AML-193 (cell line): ENCODE measurements around the gene PSMD5.

Source experiments
- DNase-seq, 2 experiments: peaks; one replicate each; lab custom pipeline; 2025; lab: John Stamatoyannopoulos, UW

Gene PSMD5

DNA sequence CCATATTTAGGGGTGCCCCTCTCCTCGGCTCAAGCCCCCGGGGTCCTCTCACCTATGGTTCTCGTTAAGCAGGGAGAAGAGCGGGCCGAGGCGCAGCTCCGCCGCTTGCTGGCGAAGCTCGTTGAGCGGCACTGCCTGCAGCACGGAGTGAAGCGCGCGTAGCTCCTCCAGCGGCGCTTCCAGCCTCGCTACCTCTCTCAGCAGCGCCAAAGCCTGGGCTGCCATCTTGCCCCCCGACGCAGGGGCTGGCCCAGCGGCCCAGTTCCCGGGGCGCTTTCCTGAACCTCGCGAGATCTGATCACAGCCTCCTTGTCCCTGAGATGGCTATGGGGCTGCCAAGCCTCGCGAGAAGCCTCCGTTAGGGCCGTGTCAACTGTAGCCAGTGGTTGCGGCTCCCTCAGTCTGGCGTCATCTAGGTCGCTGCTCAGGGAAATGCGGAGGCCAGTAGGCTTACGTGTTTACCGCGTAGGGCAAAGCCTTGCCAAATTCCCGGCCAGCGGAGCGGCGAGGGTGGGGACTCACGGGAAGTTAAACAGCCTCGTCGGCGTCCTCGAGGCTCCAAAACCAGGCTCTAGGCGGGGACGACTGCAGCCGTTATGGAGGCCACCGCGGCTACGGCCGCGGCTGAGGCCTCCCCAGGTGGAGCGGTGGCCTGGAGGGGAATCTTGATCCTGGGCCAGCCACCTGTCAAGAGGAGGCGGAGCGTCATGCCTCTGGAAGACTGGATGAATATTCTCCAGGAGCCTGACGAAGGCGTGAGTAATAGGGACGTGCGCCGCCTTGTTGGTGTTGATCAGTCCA is at the start of gene PSMD5:
Gene PSMD5 (minus strand): TSS at position 238 of the 801 bp plus-strand sequence. CDS start 13 bp downstream, at position 225.
- DNase-seq: peak; percentile 97 to 98

DNA sequence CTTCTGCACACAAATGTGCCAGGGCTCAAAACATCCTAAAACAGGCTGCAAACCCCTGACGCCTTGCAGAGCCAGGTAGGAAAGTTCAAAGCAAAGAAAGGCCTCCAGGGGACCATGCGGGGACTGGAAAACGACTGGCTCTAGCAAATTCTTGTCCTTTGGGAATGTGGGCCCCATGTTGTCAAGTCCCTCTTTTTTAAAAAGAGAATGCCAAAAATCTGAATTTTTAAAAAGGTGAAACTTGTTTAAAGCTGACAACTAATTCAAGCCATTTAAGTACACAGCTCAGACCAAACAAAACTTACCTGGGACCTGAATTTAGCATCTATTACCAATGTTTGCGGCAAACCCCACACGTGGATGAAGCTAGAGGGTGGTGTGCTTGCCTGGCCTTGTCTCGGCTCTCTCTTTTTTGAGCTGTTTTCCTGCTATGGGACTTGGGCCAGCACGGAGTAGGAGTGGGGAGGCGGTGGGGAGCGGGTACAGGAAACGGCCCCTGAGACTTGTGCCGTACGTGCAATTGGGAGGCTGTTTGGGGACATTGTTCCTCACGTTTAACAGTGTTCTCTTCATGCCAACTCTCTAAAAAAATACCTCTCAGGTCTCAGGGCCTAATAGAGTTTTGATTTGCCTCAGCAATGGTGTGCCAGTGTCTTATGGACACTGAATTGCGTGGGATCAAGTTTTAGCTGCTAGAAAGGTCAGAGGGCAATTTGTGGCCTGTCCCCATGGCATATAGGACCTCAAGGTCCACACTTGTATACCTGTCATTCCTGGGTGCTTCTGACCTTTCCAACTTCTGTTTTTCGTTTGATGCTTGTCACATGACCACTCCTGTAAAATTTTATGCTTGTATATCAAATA is 49.4 kb upstream of the PSMD5 start:
- DNase-seq: no peak

DNA sequence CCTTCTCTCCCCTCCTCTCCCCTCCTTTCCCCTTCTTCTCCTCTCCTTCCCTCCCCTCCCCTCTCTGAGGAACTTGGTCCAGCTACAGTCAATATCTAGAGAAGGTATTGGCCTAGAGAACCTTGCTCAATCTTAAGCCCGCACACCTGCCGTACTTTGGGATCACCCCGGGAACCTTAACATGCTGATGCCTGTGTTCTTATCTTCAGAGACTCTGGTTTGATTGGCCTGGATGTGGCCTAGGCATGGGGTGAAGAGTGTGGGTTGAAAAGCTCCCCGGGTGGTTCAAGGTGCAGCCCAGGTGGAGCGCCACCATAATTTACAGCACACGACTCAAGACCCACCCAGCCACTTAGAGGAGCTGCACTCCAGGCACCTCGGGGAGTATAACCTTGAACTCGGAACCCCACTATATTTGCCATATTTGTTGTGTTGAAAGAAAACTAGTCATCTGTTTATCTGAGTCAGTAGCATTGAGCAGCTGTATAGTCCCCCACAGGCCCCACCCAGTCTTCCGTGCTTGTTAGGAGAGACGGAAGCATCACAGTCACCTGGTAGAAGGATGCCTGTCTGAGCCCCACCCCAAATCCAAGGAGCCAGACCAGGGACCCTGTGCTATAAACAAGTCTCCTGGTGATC is 48.6 kb upstream of the PSMD5 start:
- DNase-seq: no peak

DNA sequence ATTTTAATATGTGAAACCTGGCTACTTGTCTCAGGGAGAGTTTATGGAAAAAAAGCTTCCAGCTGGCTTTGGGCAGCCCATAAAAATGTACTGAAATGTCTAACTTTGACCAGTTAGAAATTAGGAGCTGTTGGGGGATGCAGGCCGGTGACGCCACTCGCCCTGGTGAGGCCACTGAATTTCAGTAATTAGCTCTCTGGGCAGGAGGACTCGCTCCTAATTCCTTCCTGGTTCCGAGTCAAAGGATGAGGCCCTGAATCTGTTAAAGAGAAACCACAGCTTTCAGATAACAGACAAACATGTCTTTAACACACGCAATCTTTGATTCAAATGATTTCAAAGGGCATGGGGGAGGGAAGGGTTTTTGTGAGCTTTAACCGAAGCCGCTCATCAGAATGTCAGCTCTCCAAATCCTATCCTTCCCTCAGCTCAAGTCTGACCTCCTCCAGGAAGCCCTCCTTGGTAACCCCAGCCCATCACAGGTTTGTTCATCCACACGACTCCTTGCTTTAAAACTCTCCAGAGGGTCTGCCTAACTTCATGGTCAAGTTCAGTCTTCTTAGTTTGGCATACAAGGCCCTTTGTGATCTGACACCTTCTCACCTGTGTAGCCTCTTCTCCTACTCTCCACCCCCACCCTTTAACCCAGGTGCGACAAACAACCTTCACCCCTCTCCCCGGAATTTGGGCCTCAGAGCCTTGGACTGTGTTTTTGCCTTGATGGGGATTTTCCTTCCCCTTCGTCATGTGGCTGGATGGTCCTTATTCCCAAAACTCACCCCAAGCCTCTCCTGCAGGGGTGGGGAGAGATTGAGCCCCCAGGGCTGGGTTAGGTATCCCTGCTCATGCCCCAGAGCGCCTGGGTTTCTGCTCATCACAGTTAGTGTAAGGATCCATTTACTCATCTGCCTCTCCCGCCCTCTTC is 47.9 kb upstream of the PSMD5 start:
- DNase-seq: no peak

DNA sequence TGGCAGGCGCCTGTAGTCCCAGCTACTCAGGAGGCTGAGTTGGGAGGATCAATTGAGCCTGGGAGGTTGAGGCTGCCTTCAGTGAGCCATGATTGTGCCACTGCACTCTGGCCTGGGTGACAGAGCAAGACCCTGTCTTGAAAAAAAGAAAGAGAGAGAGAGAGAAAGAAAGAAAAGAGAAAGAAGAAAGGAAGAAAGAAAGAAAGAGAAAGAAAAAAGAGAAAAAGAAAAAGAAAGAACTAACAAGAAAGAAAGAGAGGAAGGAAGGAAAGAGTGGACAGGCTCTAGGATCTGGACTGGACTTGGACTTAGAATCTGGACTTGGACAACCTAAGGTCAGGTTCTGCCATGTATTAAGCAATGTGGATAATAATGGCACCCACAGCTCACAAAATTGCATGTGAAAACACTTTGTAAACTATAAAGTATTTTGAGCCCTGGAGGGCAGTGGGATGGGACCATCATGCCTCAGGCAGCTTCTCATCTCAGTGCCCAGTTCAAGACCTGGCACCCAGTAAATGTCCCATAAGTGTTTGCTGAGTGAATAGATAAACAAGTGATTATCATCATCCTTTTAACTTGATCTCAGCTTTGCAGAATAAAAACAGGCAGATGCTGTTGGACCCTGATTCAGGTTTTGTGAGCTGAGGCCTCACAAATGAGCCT is 47.0 kb upstream of the PSMD5 start:
- no peak for DNase-seq

DNA sequence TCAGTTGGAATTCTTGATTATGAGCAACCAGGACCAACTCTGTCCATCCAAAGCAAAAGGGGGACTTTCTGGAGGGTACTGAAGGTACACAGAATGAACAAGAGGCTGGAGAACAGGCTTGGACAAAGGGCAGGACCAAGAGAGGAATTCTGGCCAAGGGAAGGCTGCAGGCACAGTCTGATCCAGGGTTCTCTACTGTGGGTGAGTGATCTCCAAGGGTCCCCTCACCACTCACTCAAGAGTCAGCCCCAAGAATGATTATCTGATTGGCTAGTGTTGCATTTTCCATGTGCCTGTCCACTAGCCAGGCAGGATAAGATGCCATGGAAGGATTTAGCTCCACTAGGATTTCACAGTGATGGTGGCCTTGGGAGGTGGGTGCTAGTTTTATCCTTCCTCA is 45.9 kb upstream of the PSMD5 start:
- no peak for DNase-seq

DNA sequence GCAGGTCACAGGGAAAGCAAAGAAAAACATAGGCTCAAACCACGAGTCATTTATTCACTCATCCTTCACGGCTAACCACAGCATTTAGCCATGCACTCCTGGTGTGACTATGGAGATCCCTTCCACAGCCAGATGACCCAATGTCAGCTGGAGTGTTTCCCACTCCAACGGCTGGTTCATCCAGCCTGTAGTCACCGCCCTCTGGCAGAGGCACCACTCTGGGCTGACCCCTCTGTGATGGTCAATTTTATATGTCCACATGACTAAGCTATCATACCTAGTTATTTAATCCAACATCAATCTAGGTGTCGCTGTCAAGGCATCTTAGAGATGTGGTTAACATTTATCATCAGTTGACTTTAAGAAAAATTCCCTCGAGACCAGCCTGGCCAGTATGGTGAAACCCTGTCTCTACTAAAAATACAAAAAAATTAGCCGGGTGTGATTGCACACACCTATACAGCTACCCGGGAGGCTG is 43.8 kb upstream of the PSMD5 start:
- DNase-seq: no peak

DNA sequence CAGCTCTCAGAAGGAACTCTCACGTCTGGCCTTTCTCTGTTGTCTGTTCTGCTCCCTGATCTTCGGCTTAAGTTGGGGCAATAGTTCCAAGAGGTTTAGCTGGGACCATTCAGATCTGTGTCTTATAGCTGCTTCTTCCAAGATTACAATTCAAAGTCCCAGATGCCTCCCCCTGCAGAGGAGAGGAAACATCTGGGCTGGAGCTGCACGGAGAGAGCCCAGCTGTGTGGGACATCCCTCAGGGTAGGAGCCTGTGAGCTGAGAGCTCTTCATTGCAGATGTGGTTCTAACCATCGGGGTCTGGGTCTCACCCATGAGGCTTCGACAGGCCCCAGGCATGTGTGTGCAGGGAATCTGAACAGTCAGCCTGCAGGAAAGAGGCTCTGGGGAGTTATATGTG is 43.2 kb upstream of the PSMD5 start:
- no peak for DNase-seq

DNA sequence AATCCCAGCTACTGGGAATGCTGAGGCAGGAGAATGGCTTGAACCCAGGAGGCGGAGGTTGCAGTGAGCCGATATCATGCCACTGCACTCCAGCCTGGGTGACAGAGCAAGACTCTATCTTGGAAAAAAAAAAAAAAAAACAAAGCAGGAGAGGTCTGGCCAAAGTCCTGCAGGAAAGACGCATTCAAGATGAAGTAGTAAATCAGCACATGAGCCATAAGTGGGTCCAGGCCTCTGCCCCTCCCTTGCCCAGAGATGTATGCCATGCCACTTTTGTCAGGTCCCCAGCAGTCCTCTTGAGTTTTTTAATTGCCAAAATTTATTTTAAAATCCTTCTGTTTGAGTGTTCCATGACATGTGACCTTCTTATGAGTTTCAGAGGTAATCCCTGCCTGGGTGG is 42.7 kb upstream of the PSMD5 start:
- no peak for DNase-seq

DNA sequence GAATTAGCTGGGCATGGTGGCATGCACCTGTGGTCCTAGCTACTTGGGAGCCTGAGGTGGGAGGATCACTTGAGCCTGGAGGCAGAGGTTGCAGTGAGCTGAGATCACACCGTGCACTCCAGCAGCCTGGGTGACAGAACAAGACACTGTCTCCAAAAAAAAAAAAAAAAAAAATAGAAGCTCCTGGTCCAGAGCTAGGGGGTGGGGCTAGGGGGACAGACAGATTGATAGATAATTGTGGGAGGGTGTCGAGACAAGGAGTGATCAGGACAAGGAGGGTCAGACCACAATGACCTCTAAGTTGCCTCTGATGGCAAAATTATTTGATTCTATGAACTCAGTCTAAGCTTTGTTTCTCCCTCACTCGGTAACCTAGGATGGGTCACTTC is 40.9 kb upstream of the PSMD5 start:
- DNase-seq: no peak

DNA sequence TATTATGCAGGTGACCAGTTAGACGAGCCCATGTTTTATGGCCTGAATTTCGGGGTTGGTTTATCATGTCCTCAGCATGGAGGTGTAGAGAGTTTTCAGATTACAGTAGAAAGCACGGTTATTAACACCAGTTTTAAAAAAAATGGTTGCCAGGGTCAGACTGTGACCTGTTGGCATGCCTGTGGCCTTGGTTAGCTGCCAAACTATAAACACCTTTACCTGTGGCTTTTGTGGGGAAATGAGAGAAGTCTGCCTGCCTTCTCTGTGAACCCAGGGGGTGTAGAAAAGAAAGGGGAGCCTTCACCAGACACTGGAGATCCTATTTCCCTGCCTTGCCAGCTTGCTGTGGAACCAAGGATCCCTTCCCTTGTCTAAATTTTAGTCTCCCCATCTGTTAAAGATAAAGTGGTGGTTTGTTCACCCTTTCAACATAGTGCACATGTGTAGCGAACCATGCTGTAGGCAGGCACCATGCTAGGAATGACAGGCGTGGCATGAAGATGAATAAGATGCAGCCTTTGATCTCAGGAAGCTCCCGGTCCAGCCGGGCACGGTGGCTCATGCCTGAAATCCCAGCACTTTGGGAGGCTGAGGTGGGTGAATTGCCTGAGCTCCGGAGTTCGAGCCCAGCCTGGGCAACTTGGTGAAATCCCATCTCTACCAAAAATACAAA is 40.3 kb upstream of the PSMD5 start:
- no peak for DNase-seq

DNA sequence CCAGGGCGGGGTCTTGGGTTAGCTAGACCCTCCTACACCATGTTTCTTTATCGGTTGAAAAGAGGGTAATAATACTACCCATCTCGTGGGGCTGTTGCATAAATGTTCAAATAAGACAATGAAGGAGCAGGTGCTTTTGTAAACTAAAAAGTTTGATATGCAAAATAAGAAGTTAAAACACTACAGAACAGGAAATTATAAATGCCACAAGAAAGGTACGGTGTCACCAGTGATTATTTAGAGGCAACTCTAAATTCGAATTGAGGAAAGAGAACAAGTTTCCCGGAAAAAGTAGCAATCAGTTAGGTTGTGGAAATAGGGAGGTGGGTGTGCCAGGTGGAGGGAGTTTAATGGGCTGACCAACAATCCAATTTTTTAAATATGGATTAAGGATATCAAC is 36.7 kb upstream of the PSMD5 start:
- DNase-seq: no peak

DNA sequence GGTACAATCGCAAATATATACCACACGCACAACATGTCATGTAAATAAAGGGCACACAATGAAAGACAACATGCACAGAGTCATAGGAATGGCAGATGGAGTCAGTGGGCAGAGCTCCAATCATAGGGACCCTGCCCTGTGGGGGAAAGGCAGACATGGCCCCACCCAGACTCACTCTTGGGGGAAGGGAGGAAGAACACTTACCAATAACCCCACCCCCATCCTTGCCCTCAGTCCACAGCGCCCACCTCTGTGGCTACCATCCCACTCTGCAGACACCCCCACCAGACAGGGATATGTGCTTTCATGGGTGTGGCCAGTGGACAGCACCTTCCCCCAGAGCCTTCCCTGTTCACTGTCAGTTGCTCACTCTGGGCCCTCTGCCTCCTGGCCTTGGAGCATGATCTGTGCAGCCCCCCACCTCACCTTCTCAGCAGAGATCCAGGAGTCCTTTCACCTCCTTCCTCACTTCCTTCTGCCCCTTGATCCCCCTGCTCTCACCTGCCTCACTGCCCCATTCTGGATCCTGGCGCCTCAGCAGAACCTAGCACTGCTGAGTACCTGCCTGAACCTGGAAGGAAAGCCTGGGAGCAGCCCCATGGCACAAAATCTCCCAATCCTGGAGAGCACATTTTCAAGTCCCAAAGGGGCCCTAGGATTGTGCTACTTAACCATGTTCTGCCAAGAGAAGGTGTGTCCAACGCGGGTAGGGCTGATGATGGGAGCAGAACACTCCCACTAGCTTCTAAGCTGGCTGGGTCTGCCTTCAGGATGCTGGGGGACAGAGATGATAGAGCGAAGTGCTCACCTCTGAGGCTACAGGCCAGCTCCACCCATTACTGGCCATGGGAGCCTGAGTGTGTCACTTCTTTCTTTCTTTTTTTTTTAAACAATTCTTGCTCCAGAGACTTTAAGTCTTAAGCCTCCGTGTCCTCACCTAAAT is 35.7 kb upstream of the PSMD5 start:
- DNase-seq: no peak

DNA sequence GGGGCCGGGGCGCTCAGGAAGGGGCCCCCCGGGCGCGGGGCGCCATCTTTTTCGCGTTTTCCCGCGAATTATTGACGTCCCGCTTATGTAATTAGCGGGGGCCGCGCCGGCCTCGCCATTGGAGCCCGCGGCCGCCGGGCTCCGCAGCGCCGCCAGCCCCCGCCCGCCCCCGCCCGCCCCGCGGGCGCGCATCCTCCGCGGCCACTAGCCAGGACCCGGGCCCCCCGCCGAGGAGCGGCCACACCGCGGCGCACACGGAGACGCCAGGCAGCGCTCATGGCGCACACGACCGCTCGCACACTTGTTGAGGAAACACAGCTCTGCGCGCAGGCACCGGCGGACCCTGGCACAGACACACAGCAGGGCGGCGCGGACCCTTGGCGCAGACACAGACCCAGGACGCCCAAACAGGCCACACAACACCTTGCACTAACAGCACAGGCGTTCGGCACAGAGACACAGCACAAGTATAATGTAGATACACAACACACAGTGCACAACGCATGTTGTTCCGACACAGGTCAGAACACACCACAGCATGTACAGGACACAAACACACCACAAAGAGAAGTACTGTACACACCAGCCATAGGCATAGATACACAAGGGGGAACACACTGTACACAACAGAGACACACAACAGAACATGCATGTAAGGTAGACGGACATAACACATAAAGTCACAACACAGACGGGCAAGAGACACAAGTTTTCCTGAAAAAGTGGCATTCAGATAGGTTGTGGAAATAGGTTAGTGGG is 34.7 kb upstream of the PSMD5 start:
- peak; percentile 50 to 54 for DNase-seq

DNA sequence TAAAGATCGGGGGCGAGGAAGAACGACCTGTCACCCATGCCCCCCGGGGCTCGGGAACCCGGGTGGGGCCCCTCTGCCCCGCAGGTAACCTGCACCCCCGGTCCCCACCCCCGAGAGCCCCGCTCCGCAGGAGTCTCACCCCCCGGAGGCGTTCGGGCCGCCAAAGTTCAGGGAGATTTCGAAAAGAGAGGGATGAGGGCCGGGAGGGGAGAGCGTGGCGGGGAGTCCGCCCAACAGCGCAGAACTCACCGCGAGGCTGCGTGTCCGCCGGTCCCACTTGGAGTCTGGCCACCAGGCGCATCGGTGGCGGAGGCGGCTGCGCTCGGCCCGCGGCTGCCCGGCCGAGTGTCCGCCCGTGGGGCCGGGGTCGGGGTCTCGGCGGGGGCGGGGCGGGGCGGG is 34.1 kb upstream of the PSMD5 start, which contains the start of gene PHF19:
Gene PHF19 (minus strand): TSS at position 347 of the 399 bp plus-strand sequence. CDS start 2,447 bp downstream, outside the sequence.
- DNase-seq: peak in 1 of 2 experiments; percentile 35

DNA sequence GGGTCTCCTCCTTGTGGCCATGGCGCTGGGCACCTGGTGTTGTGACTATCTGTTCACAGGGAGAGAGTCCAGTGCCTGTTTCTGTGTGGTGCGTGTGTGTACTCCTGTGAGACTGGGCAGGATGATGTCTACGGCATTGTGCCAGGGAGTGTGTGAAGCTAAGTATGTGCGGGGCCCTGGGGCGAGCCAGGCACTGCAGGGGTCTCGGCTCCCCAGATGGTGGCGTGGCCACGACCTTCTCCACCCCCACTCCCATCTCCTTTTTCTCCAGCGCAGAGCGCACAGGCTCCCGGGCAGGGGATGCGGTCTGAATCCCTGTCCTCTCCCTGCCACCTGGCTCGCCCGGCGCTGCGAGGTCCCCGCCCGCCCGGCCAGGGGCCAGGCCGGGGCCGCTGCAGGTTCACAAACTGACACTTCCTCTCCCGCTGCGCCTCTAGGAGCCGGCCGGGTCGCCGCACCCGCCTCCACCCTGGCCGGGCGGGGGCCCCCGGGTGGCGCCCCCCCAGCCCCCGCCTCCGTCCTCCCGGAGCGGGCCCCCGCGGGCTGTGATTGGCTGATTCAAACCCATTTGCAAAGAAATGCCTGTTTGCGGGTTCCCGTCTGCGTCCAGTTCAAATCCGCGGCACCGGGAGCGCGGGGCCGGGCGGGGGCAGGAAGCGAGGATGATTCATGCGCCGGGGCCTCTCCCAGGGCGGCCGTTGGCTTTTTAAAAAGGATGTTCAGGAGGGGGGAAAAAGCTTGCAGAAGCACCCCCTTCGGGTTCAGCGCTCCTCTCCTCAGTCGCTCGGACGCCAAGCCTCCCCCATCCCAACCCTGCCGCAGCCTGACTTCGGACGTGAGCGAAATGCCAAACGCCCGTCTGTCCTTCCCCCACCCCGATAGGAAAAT is 33.5 kb upstream of the PSMD5 start:
- peak; percentile 90 to 93 for DNase-seq

DNA sequence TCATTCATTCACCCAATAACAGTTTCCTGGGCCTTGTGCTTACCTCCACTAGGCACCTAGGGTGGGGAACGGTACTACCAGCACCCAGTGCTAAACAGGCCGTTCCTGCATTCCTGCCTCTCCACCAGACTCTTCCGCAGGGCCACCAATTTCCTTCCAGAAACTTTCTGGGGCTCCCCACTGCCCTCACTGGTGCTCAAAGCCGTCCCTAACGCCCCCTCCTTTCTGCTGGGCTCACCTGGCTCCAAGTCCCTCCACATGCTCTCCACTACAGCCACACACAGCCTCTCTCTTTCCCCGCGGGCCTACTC is 32.9 kb upstream of the PSMD5 start:
- DNase-seq: no peak
